ENCODE results near the gene SEMA3C.

The SEMA3C gene

DNA sequence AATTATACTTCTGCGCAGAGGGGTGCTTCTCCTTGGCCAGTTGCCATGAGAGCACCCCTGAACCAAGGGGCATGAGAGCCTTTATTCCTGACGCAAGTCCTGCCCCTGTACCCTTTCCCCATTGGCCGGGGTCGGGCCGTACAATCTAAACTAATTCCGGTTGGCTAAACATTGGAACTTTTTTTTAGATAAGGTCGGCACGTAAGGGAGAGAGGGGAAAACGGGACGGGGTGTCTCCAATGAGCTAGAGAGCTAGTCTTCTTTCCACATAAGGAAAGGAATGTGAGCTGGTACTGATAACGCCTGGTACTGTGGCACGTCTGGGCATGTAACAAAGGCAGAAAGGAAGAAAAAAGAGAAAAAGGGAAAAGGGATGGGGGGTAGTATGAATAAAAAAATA, 183.5 kb downstream of the SEMA3C start:
- H3K4me3 ChIP-seq (ENCODE audit: low read depth, low read length): no peak overlapping the region
- no peaks in the 10 kb centered on the region for H3K79me2 ChIP-seq (ENCODE audit: control insufficient read depth, insufficient read depth, low read length, unreplicated experiment)
- H3K36me3 ChIP-seq (ENCODE audit: insufficient read depth, low read length): no peaks in the 10 kb centered on the region
- no peak overlapping the region for H2AFZ ChIP-seq (ENCODE audit: low read length, unreplicated experiment)
- no peak overlapping the region for H3K27ac ChIP-seq (ENCODE audit: low read depth, low read length)
- H3K4me1 ChIP-seq (ENCODE audit: control insufficient read depth, insufficient read depth, low read length, unreplicated experiment): peaks cover 1% of the 10 kb centered on the region
- H3K27me3 ChIP-seq (ENCODE audit: insufficient read depth, low read length): no peaks in the 10 kb centered on the region

DNA sequence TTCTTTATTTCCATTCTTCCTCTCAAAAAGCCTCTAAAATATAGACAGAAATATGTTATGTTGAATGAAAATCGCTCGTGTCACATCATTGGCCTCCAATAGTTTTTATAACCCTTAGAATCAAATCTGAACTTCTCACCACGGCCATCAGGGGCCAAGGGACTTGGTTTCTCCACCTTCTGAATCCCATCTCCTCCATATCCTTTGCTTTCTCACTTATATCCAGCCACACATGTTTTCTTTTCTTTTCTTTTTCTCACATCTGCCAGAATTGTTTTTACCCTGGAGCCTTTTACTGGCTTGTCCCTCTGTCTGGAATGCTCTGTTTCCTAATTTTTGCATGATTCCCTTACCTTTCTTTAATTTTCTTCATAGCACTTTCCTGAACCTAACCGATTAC, 184.8 kb downstream of the SEMA3C start:
- Histone ChIP-seq H3K4me3 (ENCODE audit: low read depth, low read length) (no peak overlapping the region), H3K4me1 (ENCODE audit: control insufficient read depth, insufficient read depth, low read length, unreplicated experiment) (no peaks in the 10 kb centered on the region), H3K27ac (ENCODE audit: low read depth, low read length) (no peak overlapping the region), H3K36me3 (ENCODE audit: insufficient read depth, low read length) (no peaks in the 10 kb centered on the region), H3K79me2 (ENCODE audit: control insufficient read depth, insufficient read depth, low read length, unreplicated experiment) (no peaks in the 10 kb centered on the region), H3K27me3 (ENCODE audit: insufficient read depth, low read length) (no peaks in the 10 kb centered on the region), H2AFZ (ENCODE audit: low read length, unreplicated experiment) (no peak overlapping the region)

DNA sequence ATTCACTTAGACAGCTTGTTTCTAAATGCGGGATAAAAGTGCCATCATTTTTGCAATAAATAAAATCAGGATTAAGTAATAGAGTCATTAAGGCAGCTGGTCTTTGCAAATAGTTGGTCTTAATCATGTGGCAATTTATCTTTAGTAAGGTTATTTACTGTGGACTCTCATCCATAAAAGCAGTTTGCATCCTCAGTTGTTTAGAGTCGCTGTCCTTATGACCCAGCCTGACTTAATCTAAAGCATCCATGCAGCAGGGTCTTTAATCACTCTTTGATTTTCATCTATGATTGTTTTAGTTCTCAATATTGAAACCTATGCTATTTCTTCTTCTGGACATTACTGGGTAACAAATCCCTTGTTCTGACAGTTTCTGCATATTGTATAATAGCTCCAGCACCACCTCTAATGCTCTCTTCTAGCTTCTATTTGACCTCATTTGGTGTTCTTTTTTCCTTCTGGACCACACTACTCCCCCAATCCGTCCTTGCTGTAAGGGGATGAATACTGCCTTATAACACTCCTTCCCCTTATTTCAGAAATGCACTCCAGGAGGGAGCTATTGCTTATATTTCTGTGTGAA, 185.4 kb downstream of the SEMA3C start:
- H3K4me3 ChIP-seq (ENCODE audit: low read depth, low read length): no peak overlapping the region
- H3K36me3 ChIP-seq (ENCODE audit: insufficient read depth, low read length): no peaks in the 10 kb centered on the region
- H3K79me2 ChIP-seq (ENCODE audit: control insufficient read depth, insufficient read depth, low read length, unreplicated experiment): no peaks in the 10 kb centered on the region
- H3K27ac ChIP-seq (ENCODE audit: low read depth, low read length): no peak overlapping the region
- no peak overlapping the region for H2AFZ ChIP-seq (ENCODE audit: low read length, unreplicated experiment)
- H3K4me1 ChIP-seq (ENCODE audit: control insufficient read depth, insufficient read depth, low read length, unreplicated experiment): no peaks in the 10 kb centered on the region
- no peaks in the 10 kb centered on the region for H3K27me3 ChIP-seq (ENCODE audit: insufficient read depth, low read length)

DNA sequence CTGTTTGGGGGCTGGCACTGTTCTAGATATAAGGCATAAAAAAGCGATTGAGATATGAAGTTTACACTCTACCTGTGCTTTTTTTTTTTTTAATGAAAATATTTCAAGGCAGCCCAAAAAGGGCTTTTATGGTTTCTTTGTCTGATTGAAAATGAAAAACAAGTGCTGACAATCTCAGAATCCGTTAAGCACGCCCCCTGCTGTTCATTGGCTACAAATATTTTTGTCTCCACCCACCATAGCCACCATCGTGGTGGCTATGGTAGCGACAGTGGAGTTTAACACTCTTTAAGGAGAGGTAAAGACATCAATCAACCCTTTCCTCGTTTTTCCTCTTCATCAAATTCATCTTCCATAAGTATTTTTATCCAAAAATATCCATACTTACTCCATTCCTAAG, 186.2 kb downstream of the SEMA3C start:
- no peaks in the 10 kb centered on the region for H3K4me1 ChIP-seq (ENCODE audit: control insufficient read depth, insufficient read depth, low read length, unreplicated experiment)
- no peak overlapping the region for H3K4me3 ChIP-seq (ENCODE audit: low read depth, low read length)
- H3K36me3 ChIP-seq (ENCODE audit: insufficient read depth, low read length): no peaks in the 10 kb centered on the region
- H3K79me2 ChIP-seq (ENCODE audit: control insufficient read depth, insufficient read depth, low read length, unreplicated experiment): no peaks in the 10 kb centered on the region
- H2AFZ ChIP-seq (ENCODE audit: low read length, unreplicated experiment): no peak overlapping the region
- H3K27ac ChIP-seq (ENCODE audit: low read depth, low read length): no peak overlapping the region
- H3K27me3 ChIP-seq (ENCODE audit: insufficient read depth, low read length): no peaks in the 10 kb centered on the region

DNA sequence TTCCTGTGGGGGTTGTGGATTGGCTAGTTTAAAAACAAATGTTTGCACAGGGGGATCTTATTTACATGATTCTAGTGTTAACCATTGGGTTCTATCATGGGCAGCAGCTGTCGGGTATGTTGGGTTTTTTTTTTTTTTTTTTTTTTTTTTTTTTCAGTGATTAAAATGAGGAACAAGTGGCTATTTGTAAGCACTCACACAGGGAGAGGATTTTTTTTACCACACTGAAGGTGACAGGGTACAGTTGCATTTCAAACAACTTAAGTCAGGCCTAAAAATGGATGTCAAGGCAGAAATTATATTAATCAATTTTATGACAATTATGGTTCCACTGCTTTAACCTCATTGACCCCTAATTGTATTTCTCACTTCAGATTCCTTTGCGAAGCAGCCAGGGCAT, 187.6 kb downstream of the SEMA3C start:
- Histone ChIP-seq H3K36me3 (ENCODE audit: insufficient read depth, low read length) (no peaks in the 10 kb centered on the region), H3K4me3 (ENCODE audit: low read depth, low read length) (no peak overlapping the region), H3K27me3 (ENCODE audit: insufficient read depth, low read length) (no peaks in the 10 kb centered on the region), H3K27ac (ENCODE audit: low read depth, low read length) (no peak overlapping the region), H3K79me2 (ENCODE audit: control insufficient read depth, insufficient read depth, low read length, unreplicated experiment) (no peaks in the 10 kb centered on the region), H2AFZ (ENCODE audit: low read length, unreplicated experiment) (no peak overlapping the region), H3K4me1 (ENCODE audit: control insufficient read depth, insufficient read depth, low read length, unreplicated experiment) (no peaks in the 10 kb centered on the region)

DNA sequence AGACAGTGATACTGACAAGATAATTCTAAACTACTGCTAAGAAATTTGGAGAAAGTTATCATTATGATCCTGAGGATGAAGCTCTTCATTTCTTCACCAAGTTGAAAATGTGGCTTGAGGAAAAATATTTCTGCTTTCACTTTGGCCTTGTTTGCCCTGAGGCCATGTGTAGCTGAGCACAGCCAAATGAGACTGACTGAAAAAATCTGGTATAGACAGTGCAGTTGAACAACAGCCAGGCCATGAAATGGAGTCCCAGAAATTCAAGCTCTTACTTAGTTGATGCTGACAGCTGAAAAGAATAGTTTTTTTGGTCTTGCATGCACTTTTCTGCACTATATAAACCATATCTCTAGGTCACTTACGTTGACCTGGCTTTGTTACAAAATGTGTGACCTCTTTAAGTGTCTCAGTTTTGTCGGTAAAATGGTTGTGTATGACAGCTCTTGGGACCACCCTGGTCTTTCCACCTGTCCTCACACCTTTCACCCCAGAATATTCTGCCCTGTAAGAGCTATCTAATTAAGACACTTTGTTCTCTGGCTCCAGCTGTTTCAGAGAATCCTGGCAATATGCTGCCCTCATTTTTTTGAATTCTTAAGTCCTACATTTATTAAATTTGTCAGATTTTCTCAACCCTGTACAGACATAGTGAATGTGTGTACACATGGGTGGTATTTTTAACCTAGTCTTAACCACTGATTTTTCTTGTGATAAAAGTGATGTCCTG, 189.1 kb downstream of the SEMA3C start:
- Histone ChIP-seq H3K27ac (ENCODE audit: low read depth, low read length) (no peak overlapping the region), H3K36me3 (ENCODE audit: insufficient read depth, low read length) (no peaks in the 10 kb centered on the region), H3K4me3 (ENCODE audit: low read depth, low read length) (no peak overlapping the region), H3K4me1 (ENCODE audit: control insufficient read depth, insufficient read depth, low read length, unreplicated experiment) (peaks cover 12% of the 10 kb centered on the region), H2AFZ (ENCODE audit: low read length, unreplicated experiment) (no peak overlapping the region), H3K79me2 (ENCODE audit: control insufficient read depth, insufficient read depth, low read length, unreplicated experiment) (no peaks in the 10 kb centered on the region), H3K27me3 (ENCODE audit: insufficient read depth, low read length) (no peaks in the 10 kb centered on the region)

DNA sequence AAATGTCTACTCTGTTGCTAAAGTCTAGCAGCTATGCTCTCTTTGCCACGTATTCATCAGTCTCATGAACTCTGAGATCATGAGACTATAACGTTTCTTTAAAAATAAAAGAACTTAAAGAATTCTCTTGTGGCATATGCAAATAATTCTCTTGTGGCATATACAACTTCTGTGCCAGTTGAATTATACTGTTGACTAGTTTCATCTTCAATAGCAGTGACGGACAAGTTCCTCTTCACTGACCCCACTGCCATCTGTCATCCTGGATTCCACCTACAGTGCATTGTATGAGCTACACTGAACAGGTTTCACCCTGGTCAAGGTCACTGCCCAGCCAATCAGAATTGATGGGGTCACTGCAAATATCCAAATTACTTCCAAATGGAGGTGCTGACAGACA, 192.2 kb downstream of the SEMA3C start:
- Histone ChIP-seq H2AFZ (ENCODE audit: low read length, unreplicated experiment) (no peak overlapping the region), H3K79me2 (ENCODE audit: control insufficient read depth, insufficient read depth, low read length, unreplicated experiment) (no peaks in the 10 kb centered on the region), H3K36me3 (ENCODE audit: insufficient read depth, low read length) (no peaks in the 10 kb centered on the region), H3K4me1 (ENCODE audit: control insufficient read depth, insufficient read depth, low read length, unreplicated experiment) (peaks cover 38% of the 10 kb centered on the region), H3K4me3 (ENCODE audit: low read depth, low read length) (no peak overlapping the region), H3K27ac (ENCODE audit: low read depth, low read length) (no peak overlapping the region), H3K27me3 (ENCODE audit: insufficient read depth, low read length) (no peaks in the 10 kb centered on the region)

DNA sequence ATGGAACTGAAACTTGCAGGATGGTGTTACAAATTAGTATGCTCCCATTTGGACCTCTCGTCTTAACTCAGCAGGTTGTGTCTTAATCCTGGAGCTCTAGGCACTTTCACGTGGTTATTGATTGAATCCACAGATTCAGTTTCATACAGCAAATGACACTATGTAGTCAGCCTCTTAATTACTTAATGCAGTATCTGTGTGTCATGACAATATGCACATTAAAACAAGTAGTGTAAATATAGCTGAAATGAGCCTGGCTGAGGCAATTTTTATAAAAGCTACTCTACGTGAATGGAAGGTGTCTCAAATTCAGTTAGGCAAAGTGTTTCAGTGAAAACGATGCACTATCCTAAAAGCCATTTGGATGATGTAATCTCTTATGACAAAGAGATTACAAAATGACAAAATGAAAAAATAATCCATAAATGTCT, 193.7 kb downstream of the SEMA3C start:
- peaks cover 51% of the 10 kb centered on the region for H3K4me1 ChIP-seq (ENCODE audit: control insufficient read depth, insufficient read depth, low read length, unreplicated experiment)
- peak overlapping the region; percentile 99 for H3K27ac ChIP-seq (ENCODE audit: low read depth, low read length)
- no peaks in the 10 kb centered on the region for H3K27me3 ChIP-seq (ENCODE audit: insufficient read depth, low read length)
- H3K4me3 ChIP-seq (ENCODE audit: low read depth, low read length): no peak overlapping the region
- no peaks in the 10 kb centered on the region for H3K36me3 ChIP-seq (ENCODE audit: insufficient read depth, low read length)
- H2AFZ ChIP-seq (ENCODE audit: low read length, unreplicated experiment): peak overlapping the region; percentile 88
- no peaks in the 10 kb centered on the region for H3K79me2 ChIP-seq (ENCODE audit: control insufficient read depth, insufficient read depth, low read length, unreplicated experiment)

DNA sequence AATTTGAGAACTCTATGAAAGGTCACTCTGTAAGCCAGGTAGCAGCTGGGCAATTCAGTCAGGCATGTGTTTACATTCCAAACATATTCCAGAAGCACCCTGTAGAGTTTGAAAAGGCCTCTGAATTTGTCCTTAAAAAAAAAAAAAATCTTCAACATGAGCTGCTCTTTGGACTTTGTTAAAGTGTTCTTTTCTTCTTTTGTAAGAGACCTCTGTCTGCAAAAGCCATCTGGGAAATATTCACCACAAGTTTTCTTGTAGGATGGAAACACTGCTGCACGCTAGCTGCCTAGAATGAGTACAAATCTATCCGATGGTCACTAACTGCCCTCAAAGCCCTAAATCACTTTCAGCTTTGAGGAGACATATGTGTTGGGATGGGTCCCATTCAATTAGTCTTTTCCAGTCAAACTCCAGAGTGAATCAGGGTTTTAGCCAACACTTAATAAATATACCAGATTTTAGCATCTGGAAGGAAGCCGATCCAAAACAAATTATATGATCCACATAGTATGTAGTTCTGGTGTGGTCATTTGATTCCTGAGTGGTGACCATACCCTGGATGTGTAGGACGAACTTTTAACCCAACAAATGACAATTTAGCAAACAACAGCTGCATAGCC, 194.5 kb downstream of the SEMA3C start:
- Histone ChIP-seq H3K79me2 (ENCODE audit: control insufficient read depth, insufficient read depth, low read length, unreplicated experiment) (no peaks in the 10 kb centered on the region), H3K27ac (ENCODE audit: low read depth, low read length) (peak overlapping the region; percentile 99), H3K36me3 (ENCODE audit: insufficient read depth, low read length) (no peaks in the 10 kb centered on the region), H2AFZ (ENCODE audit: low read length, unreplicated experiment) (peak overlapping the region; percentile 88), H3K27me3 (ENCODE audit: insufficient read depth, low read length) (no peaks in the 10 kb centered on the region), H3K4me3 (ENCODE audit: low read depth, low read length) (peak overlapping the region; percentile 33; the same call in 1 of the 2 replicates), H3K4me1 (ENCODE audit: control insufficient read depth, insufficient read depth, low read length, unreplicated experiment) (peaks cover 53% of the 10 kb centered on the region)

DNA sequence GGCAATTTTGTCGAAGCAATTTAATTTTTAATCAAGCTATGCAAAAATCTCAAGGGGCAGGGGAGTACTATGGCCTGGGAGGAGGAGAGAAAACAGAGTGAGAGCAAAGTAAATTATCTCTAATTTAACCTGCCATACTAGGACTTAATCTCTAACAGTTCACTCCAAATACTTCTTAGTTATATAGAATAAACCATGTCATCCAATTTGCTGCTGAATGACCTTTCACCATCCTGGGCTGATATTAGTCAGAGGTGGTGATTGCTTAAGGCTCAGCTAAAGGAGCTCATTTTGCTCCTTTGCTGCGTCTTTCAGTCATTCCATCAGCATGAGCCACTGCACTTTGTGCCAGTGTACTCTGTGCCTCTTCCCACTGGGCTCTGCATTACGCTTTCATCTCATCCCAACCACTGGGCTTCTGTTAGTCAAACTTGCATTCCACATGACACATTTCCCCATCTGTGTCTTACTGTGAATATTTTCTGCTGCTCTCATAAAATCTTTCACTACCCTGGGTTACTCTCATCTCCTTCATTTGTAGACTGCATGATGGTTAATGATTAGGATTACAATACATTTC, 196.1 kb downstream of the SEMA3C start:
- H3K79me2 ChIP-seq (ENCODE audit: control insufficient read depth, insufficient read depth, low read length, unreplicated experiment): no peaks in the 10 kb centered on the region
- H3K27ac ChIP-seq (ENCODE audit: low read depth, low read length): peak overlapping the region; percentile 99
- peak overlapping the region; percentile 51 for H3K4me3 ChIP-seq (ENCODE audit: low read depth, low read length)
- no peaks in the 10 kb centered on the region for H3K36me3 ChIP-seq (ENCODE audit: insufficient read depth, low read length)
- peaks cover 53% of the 10 kb centered on the region for H3K4me1 ChIP-seq (ENCODE audit: control insufficient read depth, insufficient read depth, low read length, unreplicated experiment)
- H2AFZ ChIP-seq (ENCODE audit: low read length, unreplicated experiment): no peak overlapping the region
- H3K27me3 ChIP-seq (ENCODE audit: insufficient read depth, low read length): no peaks in the 10 kb centered on the region
